Neural cell (in vitro differentiated cells): Measurements from ENCODE around the gene IRF1.

Experiments used
- EP300 ChIP-seq: fragments of 450-650 bp; conservative IDR thresholded peaks from 2 replicates; pipeline ENCODE4 v1.6.1; 2014; ENCODE audit warnings: antibody characterized with exemption, mild to moderate bottlenecking, moderate library complexity; ENCODE audit not compliant: poor library complexity, severe bottlenecking
- EZH2 ChIP-seq: fragments of 200-600, 300-800 bp; shearing (Covaris generic), sonication (generic); IDR thresholded peaks from 2 replicates; pipeline ENCODE4 v1.6.1; 2014; ENCODE audit warnings: antibody characterized with exemption, low read length, borderline replicate concordance, mild to moderate bottlenecking; ENCODE audit not compliant: insufficient read depth, poor library complexity, severe bottlenecking
- POLR2AphosphoS5 ChIP-seq: IDR thresholded peaks from 2 replicates; pipeline ENCODE4 v1.6.1; 2012
- RAD21 ChIP-seq: fragments of 450-650 bp; conservative IDR thresholded peaks from 2 replicates; pipeline ENCODE4 v1.6.1; 2014; ENCODE audit warnings: antibody characterized with exemption, mild to moderate bottlenecking, moderate library complexity
- TAF1 ChIP-seq: IDR thresholded peaks from 2 replicates; pipeline ENCODE4 v1.6.1; 2012; ENCODE audit warnings: low read depth
- TF ChIP-seq, protein P1 (sequence below): fragments of 450-650 bp; IDR thresholded peaks from 2 replicates; pipeline ENCODE4 v1.5.1; 2014; ENCODE audit warnings: antibody characterized with exemption, mild to moderate bottlenecking, moderate library complexity; ENCODE audit not compliant: poor library complexity, severe bottlenecking
- TF ChIP-seq, protein P2 (sequence below): IDR thresholded peaks from 2 replicates; pipeline ENCODE4 v1.6.1; 2012; ENCODE audit warnings: borderline replicate concordance

DNA sequence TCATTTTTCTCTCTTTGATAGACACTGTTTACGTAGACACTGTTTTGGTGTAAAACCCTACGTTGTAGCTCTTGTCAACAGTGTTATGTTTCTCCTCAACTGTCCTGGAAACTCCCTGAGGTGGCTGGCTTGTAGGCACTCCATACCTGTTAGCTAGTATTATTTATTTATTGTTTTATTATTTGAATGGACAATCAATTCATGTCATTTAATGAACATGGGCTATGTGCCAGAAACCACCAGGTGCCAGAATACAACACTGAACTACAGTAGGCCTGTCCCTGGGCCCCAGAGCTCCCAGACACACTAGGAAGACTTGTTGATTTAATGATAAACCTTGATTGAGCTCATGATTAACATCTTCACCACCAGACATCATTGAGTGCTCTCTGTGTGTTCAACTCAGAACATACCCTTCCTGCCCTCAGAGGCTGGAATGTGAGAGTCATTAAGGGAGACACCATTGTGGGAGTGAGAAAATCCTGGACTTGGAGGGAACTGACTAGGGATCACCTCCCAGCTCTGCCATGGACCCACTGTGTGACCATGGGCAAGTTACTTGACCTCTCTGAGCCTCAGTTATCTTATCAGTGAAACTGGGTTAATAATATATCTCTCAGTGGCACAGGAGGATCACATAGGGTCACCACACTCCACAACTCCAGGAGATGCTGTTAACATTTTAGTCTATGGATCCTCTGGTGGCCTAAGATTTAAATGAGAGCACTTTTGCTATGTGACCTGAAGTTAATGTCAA is 19.2 kb downstream of the IRF1 start:
- no peak for TF ChIP-seq TAF1
- TF ChIP-seq, protein P1, sequence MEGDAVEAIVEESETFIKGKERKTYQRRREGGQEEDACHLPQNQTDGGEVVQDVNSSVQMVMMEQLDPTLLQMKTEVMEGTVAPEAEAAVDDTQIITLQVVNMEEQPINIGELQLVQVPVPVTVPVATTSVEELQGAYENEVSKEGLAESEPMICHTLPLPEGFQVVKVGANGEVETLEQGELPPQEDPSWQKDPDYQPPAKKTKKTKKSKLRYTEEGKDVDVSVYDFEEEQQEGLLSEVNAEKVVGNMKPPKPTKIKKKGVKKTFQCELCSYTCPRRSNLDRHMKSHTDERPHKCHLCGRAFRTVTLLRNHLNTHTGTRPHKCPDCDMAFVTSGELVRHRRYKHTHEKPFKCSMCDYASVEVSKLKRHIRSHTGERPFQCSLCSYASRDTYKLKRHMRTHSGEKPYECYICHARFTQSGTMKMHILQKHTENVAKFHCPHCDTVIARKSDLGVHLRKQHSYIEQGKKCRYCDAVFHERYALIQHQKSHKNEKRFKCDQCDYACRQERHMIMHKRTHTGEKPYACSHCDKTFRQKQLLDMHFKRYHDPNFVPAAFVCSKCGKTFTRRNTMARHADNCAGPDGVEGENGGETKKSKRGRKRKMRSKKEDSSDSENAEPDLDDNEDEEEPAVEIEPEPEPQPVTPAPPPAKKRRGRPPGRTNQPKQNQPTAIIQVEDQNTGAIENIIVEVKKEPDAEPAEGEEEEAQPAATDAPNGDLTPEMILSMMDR: no peak
- TF ChIP-seq, protein P2, sequence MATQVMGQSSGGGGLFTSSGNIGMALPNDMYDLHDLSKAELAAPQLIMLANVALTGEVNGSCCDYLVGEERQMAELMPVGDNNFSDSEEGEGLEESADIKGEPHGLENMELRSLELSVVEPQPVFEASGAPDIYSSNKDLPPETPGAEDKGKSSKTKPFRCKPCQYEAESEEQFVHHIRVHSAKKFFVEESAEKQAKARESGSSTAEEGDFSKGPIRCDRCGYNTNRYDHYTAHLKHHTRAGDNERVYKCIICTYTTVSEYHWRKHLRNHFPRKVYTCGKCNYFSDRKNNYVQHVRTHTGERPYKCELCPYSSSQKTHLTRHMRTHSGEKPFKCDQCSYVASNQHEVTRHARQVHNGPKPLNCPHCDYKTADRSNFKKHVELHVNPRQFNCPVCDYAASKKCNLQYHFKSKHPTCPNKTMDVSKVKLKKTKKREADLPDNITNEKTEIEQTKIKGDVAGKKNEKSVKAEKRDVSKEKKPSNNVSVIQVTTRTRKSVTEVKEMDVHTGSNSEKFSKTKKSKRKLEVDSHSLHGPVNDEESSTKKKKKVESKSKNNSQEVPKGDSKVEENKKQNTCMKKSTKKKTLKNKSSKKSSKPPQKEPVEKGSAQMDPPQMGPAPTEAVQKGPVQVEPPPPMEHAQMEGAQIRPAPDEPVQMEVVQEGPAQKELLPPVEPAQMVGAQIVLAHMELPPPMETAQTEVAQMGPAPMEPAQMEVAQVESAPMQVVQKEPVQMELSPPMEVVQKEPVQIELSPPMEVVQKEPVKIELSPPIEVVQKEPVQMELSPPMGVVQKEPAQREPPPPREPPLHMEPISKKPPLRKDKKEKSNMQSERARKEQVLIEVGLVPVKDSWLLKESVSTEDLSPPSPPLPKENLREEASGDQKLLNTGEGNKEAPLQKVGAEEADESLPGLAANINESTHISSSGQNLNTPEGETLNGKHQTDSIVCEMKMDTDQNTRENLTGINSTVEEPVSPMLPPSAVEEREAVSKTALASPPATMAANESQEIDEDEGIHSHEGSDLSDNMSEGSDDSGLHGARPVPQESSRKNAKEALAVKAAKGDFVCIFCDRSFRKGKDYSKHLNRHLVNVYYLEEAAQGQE: no peak
- no peak for TF ChIP-seq EP300
- no peak for TF ChIP-seq RAD21
- TF ChIP-seq POLR2AphosphoS5: no peak
- no peak for TF ChIP-seq EZH2
